HAP-1 (cell line): Measurements from ENCODE around the gene BRK1.
"Not testable (repeated sequence)": the region's sequence is repeated elsewhere in the genome, so short reads cannot be mapped to it uniquely, and the experiment has no call there.

ENCODE experiments used
- DNase-seq, 2 experiments: peaks; one replicate each; pipeline ENCODE4 v3.0.0-alpha.2; 2016 to 2020; ENCODE audit warnings: low spot score in 2 of 2
- H3K27me3 ChIP-seq: fragments of 250-450 bp; sonication (Bioruptor Pico); 2 replicates; pipeline ENCODE4 v1.5.1; 2020; ENCODE audit warnings: low read depth, mild to moderate bottlenecking, moderate library complexity
- H3K36me3 ChIP-seq: fragments of 250-450 bp; sonication (Bioruptor Pico); replicated peaks from 2 replicates; pipeline ENCODE4 v1.5.1; 2020; ENCODE audit warnings: mild to moderate bottlenecking
- H3K4me1 ChIP-seq: fragments of 250-450 bp; sonication (Bioruptor Pico); 2 replicates; pipeline ENCODE4 v1.5.1; 2020; ENCODE audit warnings: mild to moderate bottlenecking
- H3K4me3 ChIP-seq: fragments of 250-450 bp; sonication (Bioruptor Pico); 2 replicates; pipeline ENCODE4 v1.5.1; 2020; ENCODE audit warnings: mild to moderate bottlenecking, moderate library complexity
- H3K9me3 ChIP-seq: fragments of 250-450 bp; sonication (Bioruptor Pico); 2 replicates; pipeline ENCODE4 v1.5.1; 2020; ENCODE audit warnings: mild to moderate bottlenecking, moderate library complexity
- in situ Hi-C: fragments of 300-500 bp; cut with MboI; formaldehyde crosslinking; loops from 3 replicates; pipeline ENCODE4 v1.14.3; 2020; ENCODE audit warnings: low sequenced_read_pairs, inconsistent platforms, mixed read lengths

BRK1 gene

DNA sequence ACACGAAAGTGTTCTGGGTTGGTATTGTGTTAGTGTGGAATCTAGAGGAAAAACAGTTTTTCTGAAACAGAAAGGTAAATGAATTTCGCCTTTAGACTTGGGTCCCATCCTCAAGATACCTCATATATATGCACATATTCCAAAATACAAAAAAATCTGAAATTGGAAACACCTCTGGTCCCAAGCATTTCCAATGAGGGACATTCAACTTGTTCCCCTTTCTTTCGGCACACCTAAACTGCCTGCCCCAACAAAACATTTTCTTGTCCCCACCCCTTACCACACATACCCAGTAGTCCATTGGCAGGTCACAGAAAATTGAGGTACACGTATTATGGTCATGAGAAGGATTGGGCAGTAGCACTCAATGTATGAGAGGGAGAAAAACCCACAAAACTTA lies 40.2 kb downstream of the BRK1 start:
- peaks cover 22% of the 10 kb centered on the region for H3K36me3 ChIP-seq
- in situ Hi-C loops: no loop called here
- no peak for DNase-seq

DNA sequence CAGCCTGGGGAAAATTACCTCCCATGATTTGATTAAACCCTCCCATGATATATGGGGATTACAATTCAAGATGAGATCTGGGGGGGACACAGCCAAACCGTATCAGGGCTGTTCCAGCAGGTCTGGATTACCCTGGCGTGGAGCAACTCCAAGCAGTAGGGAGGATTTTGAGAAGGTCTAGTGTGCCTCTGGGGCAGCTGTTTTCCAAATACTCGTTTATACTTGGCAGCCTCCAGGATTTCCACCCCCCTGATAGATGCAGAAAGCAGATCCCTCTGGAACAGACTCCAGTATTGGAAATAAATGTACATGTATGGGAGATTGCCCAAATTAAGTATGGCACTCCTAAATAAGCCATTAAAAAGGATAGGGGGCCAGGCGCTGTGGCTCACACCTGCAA lies 41.6 kb downstream of the BRK1 start:
- H3K27me3 ChIP-seq: no peaks in the 10 kb centered on the region
- H3K4me1 ChIP-seq: no peaks in the 10 kb centered on the region
- no peaks in the 10 kb centered on the region for H3K9me3 ChIP-seq
- DNase-seq: no peak
- H3K4me3 ChIP-seq: no peak overlapping the region
- in situ Hi-C loops: no loop called here
- peaks cover 8% of the 10 kb centered on the region for H3K36me3 ChIP-seq

More for the DNA sequence above, 40.2 kb downstream of the BRK1 start:
- no peaks in the 10 kb centered on the region for H3K4me1 ChIP-seq
- no peaks in the 10 kb centered on the region for H3K27me3 ChIP-seq
- H3K9me3 ChIP-seq: no peaks in the 10 kb centered on the region
- H3K4me3 ChIP-seq: no peak overlapping the region

DNA sequence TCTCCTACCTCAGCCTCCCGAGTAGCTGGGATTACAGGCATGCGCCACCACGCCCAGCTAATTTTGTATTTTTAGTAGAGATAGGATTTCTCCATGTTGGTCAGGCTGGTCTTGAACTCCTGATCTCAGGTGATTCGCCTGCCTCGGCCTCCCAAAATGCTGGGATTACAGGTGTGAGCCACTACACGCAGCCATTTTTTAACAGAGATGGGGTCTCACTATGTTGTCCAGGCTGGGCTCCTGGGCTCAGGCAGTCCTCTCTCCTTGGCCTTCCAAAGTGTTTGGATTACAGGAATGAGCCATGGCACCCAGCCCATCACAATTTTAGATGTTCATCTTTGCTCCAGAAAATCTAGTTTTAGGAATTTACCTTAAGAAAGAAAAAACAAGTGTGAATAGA lies 43.1 kb downstream of the BRK1 start:
- H3K4me1 ChIP-seq, H3K9me3 ChIP-seq, DNase-seq, in situ Hi-C loops, H3K36me3 ChIP-seq, H3K4me3 ChIP-seq, H3K27me3 ChIP-seq: not testable (repeated sequence)

DNA sequence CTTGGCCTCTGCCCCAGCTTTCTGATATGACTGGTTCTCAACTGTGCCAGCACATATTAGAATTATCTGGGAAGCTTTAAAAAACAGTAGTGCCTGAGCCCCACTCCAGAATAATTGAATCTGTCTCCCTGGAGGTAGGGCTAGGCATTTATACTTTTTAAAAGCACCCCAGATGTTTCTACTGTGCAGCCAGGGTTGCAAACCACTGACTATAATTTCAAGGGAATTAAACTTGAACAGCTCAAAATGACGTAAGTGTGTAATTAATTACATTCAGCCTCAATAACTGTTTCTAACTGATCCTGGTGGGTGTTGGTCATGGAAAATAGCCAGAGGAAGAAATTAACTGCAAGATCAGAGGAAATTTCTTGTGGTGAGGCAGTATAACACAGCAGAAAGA lies 44.9 kb downstream of the BRK1 start:
- in situ Hi-C loops: no loop called here
- H3K9me3 ChIP-seq: no peaks in the 10 kb centered on the region
- H3K27me3 ChIP-seq: no peaks in the 10 kb centered on the region
- H3K4me1 ChIP-seq: no peaks in the 10 kb centered on the region; the same call in 1 of the 2 replicates
- no peaks in the 10 kb centered on the region for H3K36me3 ChIP-seq
- H3K4me3 ChIP-seq: no peak overlapping the region
- DNase-seq: no peak

DNA sequence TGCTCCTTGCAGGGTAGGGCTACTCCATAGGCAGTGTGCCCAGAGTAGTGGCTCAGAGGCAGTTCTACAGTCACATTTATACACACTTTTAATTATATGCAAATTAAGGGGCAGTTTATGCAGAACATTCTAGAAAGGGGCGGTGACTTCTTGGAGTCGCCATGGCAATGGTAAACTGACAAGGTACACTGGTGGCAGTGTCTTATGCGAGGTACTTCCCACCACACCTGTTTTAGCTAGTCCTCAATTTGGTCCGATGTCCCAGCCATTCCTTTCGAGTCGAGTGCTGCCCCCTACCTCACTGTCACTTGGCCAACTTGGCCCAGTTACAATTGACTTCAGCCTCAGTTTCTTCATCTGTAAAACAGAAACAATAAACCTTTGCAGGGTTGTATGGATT lies 45.5 kb downstream of the BRK1 start:
- DNase-seq: no peak
- H3K27me3 ChIP-seq: no peaks in the 10 kb centered on the region
- no peaks in the 10 kb centered on the region for H3K36me3 ChIP-seq
- no peaks in the 10 kb centered on the region for H3K9me3 ChIP-seq
- no peak overlapping the region for H3K4me3 ChIP-seq
- in situ Hi-C loops: no loop called here
- H3K4me1 ChIP-seq: no peaks in the 10 kb centered on the region; the same call in 1 of the 2 replicates

DNA sequence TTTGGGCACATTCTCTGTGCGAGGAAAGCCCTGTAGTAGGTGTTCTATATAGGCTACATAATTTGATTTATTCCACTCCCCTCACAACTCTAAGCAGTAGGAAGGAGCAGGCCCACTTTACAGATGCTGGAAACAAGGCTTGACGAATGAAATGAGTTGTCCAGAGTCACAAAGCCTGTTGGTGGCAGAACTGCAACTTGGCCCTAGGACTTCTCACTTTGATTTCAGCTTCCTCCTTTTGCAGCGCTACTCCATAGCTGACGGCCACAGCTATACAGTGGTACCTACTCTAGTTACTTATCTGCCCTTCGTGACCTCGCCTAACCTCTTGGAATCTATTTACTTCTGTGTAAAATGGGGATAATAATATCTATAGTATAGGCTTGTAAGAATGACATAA lies 46.7 kb downstream of the BRK1 start:
- Histone ChIP-seq H3K4me3 (no peak overlapping the region), H3K4me1 (no peaks in the 10 kb centered on the region; the same call in 1 of the 2 replicates), H3K27me3 (no peaks in the 10 kb centered on the region), H3K9me3 (no peaks in the 10 kb centered on the region), H3K36me3 (no peaks in the 10 kb centered on the region)
- in situ Hi-C loops: no loop called here
- no peak for DNase-seq

DNA sequence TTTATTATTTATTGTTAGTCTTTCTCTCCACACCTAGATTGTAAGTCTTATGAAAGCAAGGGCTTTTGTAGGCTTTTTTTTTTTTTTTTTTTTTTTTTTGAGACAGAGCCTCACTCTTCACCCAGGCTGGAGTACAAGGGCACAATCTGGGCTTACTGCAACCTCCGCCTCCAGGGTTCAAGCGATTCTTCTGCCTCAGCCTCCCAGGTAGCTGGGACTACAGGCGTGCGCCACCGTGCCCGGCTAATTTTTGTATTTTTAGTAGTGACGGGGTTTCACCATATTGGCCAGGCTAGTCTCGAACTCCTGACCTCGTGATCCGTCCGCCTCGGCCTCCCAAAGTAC lies 48.7 kb downstream of the BRK1 start:
- H3K9me3 ChIP-seq, DNase-seq, H3K36me3 ChIP-seq, H3K27me3 ChIP-seq, in situ Hi-C loops, H3K4me1 ChIP-seq: not testable (repeated sequence)
- H3K4me3 ChIP-seq: peak overlapping the region; percentile 79

DNA sequence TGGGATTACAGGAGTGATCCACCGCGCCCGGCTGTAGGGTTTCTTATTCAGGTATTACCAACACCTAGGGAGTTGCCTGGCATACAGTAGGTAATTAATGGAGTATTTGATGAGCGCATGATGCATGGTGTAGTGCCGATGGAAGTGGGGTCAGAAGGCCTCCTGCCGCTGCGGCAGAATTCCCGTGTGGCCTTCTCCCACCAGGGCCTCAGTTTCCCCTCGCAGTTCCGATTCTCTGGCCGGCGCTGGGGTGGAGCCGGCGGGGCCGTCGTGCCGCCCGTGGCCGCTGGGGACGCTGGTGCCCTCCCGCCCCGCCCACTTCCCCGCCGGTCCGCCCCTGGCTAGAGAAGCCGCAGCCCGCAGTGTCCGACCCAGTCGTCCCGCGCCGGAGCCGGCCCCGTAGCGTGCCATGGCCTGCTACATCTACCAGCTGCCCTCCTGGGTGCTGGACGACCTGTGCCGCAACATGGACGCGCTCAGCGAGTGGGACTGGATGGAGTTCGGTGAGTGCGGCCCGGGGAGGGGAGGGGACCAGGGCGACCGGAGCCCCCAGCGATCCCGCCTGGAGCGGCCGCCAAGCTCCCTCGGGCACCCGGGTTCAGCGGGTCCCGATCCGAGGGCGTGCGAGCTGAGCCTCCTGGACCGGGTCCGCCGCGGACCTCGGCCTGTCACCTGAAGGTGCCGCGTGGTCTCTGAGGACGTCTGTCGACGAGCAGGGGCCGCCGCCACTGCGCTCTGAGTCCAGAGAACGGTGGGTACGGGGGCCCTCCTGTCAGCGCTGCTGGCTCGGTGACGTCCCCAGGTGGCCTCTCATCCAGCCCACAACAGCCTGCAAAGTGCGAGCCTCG lies 49.3 kb downstream of the BRK1 start, which contains the start of gene IRAK2:
Gene IRAK2, plus strand, starts transcription at position 374 of the 848 bp plus-strand sequence. Its CDS starts 36 bp downstream, at position 410.
- Histone ChIP-seq H3K36me3 (no peaks in the 10 kb centered on the region), H3K4me3 (peak within 1 kb of the TSS; percentile 79), H3K4me1 (no peaks in the 10 kb centered on the region; the same call in 1 of the 2 replicates), H3K27me3 (no peaks in the 10 kb centered on the region), H3K9me3 (peaks cover 5% of the 10 kb centered on the region; the same call in 1 of the 2 replicates)
- peak; percentile 49 to 82 for DNase-seq
- in situ Hi-C loops: no loop called here

DNA sequence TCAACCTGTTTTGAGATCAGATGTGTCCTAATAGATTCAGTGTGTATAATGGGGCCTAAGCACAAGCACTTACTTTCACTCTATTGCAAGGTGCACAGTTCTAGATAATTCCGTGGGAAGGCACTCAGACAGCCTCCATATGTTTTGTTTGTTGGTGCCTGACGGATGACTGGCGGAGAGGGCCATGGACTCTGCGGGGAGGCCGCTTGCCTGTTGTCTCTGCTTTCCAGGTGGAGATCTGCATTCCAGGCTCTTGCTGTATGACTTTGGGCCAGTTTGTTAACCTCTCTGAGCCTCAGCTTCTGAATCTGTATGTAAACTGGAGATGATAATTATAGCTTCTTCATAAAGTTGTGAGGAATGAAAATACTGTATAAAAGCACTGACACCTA lies 50.7 kb downstream of the BRK1 start:
- Histone ChIP-seq H3K36me3 (no peaks in the 10 kb centered on the region), H3K9me3 (peaks cover 5% of the 10 kb centered on the region; the same call in 1 of the 2 replicates), H3K4me1 (no peaks in the 10 kb centered on the region; the same call in 1 of the 2 replicates), H3K4me3 (no peak overlapping the region), H3K27me3 (no peaks in the 10 kb centered on the region)
- in situ Hi-C loops: no loop called here
- DNase-seq: no peak

DNA sequence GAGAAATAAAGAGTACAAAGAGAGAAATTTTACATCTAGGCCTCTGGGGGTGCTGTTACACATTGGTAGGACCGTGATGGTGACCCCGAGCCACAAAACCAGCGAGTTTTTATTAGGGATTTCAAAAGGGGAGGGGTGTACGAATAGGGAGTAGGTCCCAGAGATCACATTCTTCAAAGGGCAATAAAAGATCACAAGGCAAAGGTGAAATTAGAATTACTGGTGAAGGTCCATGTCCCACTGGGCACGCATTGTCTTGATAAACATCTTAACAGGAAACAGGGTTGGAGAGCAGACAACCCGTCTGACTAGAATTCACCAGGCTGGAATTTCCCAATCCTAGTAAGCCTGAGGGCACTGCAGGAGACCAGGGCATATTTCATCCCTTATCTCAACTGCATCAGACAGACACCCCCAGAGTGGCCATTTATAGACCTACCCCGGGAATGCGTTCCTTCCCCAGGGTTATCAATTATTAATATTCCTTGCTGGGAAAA lies 53.6 kb downstream of the BRK1 start:
- H3K4me3 ChIP-seq: no peak overlapping the region
- no peaks in the 10 kb centered on the region for H3K27me3 ChIP-seq
- in situ Hi-C loops: no loop called here
- peaks cover 5% of the 10 kb centered on the region; the same call in 1 of the 2 replicates for H3K9me3 ChIP-seq
- H3K36me3 ChIP-seq: no peaks in the 10 kb centered on the region
- no peak for DNase-seq
- no peaks in the 10 kb centered on the region; the same call in 1 of the 2 replicates for H3K4me1 ChIP-seq

DNA sequence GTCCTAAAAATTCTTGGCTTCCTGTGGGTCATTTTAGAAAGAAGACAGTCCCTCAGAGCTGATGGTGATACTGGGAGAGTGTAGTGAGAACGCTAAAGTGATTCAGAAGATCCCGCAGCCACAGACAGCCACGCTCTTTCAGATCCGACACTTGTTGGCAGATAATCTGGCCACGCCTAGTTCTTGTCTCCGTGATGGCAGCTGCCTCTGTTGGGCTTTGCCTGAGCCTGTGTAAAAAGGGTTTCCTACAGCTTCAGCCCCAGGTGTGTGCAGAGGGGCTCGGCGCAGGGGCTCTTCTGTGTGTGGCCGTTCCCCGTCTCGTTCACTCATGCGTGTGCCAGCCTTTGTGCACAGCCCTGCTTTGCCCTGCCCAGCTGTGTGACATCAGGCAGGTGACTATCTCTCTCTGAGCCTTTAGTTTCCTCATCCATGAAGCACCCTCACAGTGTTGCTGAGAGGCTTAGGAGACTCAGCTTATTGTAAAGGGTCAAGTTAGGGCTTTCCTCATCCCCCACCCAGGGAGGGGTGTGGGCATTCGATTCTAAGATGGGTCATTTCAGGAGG lies 55.5 kb downstream of the BRK1 start:
- in situ Hi-C loops: no loop called here

DNA sequence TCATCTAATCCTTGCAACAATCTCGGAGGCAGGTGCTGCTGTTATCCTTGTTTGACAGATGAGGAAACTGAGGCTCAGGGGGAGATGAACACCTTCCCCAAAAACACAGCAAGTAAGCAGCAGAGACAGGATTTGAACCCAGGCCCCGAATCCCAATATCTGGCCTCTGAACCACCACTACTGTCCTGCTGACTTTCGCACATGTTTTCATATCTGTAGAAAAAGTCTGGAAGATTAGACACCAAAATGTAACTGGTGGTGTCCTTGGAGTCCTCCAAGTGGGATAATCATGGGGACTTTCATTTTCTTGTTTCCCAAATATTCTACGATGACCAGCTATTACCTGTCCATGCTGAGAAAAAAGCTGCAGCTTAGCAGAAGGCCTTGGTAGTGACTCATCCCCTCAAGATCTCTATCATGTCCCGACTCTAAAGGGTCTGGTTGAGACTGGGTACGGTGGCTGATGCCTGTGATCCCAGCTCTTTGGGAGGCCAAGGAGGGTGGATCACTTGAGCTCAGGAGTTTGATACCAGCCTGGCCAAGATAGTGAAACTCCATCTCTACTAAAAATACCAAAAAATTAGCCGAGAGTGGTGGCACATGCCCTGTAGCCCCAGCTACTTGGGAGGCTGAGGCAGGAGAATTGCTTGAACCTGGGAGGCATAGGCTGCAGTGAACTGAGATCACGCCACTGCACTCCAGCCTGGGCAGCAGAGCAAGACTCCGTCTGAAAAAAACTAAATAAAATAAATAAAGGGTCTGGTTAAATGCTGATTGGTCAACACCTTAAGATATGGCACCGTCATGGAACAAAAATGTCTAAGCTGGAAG lies 57.8 kb downstream of the BRK1 start:
- no peaks in the 10 kb centered on the region for H3K36me3 ChIP-seq

More for the DNA sequence above, 55.5 kb downstream of the BRK1 start:
- DNase-seq: no peak
- Histone ChIP-seq H3K27me3 (no peaks in the 10 kb centered on the region), H3K9me3 (peaks cover 5% of the 10 kb centered on the region; the same call in 1 of the 2 replicates), H3K4me1 (no peaks in the 10 kb centered on the region), H3K4me3 (no peak overlapping the region), H3K36me3 (no peaks in the 10 kb centered on the region)

DNA sequence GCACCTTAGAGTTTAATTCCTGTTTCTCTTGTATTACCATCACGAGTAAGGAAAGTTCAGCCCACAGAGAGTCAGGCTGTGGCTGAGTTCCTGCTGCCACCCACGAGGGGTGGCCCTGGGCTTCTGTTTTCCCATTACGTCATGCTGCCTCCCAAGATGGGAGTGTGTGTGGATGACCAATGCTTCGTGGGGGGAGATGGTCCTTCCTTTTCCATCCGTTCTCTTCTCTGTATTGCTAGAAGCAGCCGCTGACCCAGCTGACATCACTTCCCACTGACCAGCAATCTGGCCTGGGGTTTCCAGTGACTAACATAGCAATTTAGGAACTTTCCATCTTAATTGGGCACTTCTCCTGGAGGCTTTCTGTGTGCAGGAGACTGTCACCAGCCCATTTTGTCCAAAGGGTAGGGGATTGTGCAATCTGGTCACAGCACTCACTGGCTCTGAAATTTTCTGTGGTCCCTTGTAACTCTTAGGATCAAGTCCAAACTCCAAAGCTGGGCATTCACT lies 58.5 kb downstream of the BRK1 start:
- no peak for DNase-seq
- no peaks in the 10 kb centered on the region for H3K27me3 ChIP-seq
- in situ Hi-C loops: no loop called here
- no peaks in the 10 kb centered on the region for H3K4me1 ChIP-seq
- H3K9me3 ChIP-seq: peaks cover 2% of the 10 kb centered on the region; the same call in 1 of the 2 replicates
- H3K4me3 ChIP-seq: no peak overlapping the region
- H3K36me3 ChIP-seq: no peaks in the 10 kb centered on the region

More for the DNA sequence above, 57.8 kb downstream of the BRK1 start:
- in situ Hi-C loops: no loop called here
- Histone ChIP-seq H3K4me1 (no peaks in the 10 kb centered on the region), H3K4me3 (no peak overlapping the region), H3K9me3 (peaks cover 5% of the 10 kb centered on the region; the same call in 1 of the 2 replicates), H3K27me3 (no peaks in the 10 kb centered on the region)
- DNase-seq: no peak
